ENCODE results near the gene RAB33A.

RAB33A gene

DNA sequence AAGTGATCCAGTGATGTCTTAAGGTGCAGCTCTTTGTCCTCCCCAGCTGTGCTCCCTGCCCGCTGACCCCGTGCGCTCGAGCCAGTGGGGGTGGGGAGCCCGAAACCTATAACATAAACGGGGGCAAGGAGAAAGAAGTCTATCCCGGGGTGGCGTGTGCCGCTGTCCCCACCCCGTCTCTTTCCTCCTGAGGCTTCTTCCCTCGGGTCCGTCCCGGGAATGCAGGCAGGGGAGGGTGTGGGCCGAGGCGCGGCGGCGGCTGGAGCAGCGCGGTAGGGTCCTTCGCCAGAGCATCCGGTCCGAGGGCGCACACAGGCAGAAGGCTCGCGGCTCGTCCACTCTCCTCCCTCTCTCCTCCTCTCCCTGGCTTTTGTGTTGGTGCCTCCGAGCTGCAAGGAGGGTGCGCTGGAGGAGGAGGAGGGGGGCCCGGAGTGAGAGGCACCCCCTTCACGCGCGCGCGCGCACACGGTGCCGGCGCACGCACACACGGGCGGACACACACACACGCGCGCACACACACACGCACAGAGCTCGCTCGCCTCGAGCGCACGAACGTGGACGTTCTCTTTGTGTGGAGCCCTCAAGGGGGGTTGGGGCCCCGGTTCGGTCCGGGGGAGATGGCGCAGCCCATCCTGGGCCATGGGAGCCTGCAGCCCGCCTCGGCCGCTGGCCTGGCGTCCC is at the start of gene RAB33A:
Gene RAB33A (plus strand): TSS at position 517 of the 681 bp plus-strand sequence. CDS start 101 bp downstream, at position 618.
- peak; percentile 34 for DNase-seq

DNA sequence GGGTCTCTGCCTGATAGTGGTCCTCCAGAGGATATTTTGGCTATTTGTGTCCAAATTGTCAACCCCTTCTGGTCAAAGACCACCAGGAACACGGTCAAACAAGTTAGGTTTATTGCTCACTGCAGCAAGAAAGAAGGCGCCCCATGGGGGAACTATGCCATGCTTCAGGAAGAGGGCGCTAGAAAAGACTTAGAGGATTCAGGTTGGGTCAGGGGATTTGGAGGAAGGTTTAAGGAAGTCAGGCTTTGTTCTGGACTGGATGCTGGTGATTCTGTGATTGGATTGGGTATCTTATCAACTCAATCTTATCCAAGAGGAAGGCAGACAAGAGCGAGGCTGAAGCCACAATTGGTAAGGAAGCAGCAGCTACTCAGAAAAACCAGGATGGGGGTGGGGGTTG is 47.2 kb upstream of the RAB33A start:
- no peak for DNase-seq

DNA sequence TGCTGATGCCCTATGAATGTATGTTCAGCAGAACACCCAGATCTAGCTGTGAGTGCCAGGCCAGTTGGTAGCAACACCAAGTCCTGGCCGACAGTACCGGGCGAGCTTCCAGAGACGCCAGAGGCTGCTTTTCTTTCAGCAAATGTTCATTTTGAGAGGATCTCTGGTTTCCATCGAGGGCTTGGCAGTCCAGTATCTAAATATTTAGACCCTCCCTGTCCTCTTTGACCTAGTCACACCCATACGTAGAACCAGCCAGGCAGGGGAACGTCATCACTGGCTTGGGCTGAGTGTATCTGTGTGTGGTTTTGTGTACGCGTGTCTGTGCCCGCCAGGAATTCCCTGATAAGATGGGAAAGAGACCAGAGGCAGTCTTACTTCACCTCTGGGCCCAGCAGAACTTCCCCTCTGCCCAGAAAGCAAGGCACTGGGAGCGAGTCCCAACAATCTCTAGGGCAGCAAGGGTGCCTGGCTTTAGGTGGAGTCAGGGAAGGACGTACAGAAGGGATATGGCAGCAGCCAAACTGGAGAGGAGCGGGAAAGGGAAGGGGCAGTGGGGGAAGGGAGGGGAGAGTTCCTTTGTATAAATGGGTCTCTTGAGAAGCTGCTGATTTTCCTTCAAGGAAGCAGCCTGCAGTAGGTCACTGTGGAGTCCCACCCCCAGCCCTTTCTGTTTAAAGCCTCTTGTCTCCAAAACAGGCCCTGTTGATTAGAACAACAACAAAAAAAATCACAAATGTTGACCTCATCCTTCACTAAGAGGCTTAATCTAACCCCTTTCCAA is 46.5 kb upstream of the RAB33A start:
- DNase-seq, result no peak

DNA sequence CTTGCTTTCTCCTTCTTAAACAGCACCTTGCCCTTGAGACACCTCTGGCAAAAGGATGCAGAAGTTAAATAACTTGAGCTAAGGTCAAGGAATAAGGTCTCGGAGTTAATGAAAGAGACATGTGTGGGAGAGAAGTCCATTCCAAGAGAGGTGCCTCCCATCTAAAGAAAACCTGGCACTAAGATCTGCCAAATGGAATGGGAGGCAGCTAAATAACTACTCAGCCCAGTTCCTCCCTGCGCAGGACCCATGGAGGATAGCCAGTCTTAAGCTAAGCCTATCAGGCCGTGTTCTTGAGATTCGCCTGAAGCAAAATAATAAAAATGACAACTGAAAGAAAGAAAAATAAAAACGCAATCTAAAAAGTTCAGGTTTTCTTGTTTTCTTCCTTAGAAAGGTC is 40.8 kb upstream of the RAB33A start:
- no peak for DNase-seq

DNA sequence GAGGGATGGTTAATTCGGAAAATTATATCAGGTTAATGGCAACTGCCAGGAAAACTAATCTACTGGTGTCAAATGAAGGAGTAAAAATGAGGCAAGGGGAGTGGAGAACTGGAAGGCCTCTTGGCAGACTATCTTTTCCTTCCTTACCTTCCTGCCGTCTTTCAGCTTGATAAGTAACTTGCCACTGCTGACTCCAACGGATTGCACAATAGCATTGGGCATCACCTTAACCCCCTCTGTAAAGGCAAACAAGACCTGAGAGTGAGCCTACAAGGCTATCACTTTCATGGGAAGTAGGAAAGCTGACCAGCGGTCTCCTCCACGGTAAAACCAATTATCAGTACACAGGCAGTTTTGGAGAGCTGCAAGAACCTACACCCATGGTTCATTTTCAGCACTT is 35.3 kb upstream of the RAB33A start:
- no peak for DNase-seq

DNA sequence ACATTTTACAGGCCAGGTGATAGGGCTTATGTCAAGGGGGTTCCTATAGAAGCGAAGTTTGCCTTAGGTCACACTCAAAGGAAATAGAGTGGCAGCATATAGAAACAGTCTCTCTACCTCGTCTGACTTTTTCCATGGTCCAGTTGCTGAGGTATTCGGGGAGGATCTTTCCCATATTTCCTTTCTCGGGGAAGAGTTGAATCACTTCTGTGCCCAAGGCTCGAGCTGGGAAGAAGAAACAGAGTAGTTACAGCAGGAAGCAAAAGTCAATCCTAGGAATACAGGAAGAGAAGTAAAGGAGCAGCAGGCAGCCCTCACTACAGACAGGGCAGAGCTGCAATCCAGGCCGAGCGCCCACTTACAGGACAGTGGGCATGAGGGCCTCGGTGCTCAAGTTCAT is 34.8 kb upstream of the RAB33A start:
- no peak for DNase-seq

DNA sequence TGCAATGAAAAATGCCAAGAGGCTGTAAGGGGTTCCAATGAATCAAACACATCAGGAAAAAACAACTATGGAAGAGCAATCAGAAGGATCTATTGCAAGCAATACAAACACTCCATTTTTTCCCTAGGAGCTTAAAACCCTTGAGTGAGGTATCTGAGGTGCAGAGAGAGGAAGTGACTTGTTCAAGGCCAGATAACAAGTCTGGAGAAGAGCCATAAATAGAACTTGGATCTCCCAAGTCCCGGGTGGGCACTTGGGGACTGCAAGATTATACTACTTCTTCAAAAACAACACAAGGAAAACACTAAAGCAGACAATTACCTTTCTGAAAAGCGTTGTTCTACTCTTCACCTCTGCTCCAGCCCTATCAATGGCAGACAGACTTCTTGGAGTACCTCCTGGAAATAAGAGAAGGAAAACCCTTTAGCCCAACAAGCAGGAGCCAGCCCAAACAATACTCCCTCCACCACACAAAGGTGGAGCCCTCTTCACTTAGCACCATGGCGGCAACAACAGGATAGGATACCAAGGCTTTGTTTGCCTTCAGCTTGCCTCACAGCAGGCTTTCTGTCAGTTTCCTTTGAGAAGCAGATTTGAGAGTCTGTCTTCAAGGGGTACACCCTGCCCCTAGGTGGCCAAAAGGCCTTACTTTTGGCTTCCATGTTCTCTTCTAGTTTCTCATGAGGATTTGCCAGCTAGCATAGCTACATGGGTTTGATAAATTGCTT is 32.1 kb upstream of the RAB33A start:
- DNase-seq, result no peak

DNA sequence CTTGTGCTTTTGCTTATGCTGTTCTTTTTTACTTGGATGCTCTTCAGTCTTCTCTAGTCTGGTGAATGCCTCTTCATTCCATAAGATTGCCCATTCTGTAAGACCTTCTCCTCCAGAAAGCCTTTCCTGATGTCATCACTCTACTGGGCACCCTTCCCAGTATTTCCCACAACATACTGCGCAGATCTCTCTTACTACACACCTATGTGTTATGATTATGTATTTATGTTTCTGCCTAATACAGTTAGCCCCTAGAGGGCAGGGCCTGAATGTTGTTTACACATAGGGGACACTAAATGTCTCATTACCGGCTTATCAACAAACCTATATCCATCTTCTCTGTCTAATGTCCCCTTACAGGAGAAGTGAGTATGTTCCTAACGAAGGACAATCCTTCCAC is 27.3 kb upstream of the RAB33A start:
- DNase-seq, result peak; percentile 37

DNA sequence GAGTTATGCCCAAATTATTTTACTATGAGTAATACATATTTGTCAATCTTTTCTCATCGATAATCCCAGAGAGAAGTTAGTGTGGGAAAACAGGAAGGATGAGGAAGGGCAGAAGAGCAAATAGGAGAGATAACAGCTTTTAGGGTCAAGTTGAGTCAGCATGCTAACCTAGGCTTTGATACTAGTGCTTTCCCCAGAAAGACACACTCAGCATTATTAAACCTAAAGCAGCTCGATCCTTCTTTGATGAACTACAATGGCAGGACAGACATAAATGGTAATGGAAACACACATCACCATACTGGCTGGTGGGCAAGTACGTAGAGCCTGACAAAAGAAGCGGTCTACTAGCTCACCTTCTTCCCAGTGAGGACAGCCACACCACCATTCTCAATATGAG is 26.6 kb upstream of the RAB33A start:
- DNase-seq, result peak; percentile 2

DNA sequence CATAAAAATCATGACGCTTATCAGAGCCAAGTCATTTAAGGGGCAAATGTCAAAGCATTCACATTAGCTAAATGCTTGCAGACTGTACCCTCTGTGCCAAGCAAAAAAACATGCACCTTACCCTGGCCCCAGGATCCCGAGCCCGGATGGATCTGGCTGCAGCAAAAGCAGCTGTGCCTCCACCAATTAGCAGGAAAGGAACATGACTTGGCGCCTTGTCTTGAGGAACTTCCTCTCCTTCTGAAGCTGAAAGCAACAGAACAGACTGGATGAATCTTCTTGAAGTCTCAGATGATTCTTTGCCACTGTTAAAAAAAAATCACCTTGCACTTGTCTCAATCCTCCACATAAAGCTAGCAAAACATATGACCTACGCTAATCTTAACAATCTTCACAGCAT is 24.1 kb upstream of the RAB33A start:
- no peak for DNase-seq

DNA sequence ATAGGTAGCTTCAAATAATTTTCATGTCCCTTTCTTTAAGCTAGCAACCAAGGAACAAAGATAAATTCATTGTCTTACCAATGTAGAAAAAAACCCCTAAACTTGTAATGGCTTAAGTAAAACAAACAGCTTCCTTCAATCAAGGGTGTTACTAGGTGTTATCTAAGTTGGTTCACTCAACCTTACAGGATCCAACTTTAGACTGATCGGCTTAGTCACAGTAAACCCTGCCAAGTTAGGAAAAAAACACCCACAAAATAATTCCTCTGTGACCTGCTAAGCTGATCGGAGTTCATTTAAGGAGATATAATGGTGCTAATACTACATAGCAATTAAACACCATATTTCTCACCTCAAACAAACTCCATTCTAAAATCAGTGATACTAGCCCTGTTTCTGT is 16.2 kb upstream of the RAB33A start:
- no peak for DNase-seq

DNA sequence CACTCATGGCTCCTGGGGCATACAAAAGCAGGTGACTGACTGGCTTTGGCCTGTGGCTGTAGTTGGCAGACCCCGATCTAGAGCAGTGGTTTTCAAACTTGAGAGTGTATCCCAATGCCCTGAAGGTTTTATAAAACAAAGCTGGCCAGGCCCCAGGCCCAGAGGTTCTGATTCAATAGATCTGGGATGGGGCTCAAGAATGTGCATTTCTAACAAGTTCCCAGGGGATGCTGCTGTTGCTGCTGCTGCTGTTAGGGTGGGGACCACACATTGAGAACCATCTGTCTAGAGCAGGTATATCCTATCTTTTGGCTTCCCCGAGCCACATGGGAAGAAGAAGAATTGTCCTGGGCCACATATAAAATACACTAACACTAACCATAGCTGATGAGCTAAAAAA is 13.5 kb upstream of the RAB33A start:
- DNase-seq, result no peak

DNA sequence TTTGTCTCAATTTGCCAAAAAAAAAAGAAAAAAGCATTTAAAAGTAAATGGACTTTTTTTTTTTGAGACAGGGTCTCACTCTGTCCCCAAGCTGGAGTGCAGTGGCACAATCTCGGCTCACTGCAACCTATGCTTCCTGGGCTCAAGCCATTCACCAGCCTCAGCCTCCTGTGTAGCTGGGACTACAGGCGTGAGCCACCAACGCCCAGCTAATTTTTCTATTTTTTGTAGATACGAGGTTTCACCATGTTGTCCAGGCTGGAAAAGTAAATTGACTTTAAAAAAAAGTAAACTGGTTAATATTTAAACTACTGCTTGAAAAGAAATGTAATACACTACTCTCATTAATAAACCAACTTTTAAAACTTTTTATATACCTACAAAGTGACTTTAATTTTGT is 12.0 kb upstream of the RAB33A start:
- no peak for DNase-seq

DNA sequence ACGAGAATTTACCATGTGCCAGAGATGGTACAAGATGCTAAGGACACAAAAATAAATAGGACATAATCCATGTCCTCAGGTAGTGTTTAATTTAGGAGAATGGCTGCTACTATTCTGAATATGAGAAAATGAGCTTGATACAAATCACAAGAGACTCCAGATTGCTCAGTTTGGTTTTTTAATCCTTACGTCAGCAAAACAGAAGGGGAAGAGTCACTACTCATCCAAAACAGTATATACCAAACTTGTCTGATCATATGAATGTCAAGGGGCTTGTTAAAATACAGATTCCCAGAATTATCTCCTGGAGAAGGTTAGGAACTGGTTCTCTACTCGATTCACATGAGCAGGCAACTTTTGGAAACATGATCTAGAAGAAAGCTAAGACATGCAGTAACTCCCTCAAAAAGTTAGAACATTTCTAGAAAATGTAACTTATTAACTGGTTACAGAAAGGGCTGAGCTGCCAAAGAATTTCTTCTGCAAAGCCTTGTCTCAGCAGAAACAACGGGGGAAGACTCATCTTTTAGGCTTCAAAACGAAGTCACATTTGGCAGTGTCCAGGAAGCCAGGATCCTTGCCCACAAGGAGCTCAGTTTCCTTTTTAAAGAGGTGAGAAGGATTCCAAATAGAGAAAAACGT is 9.5 kb upstream of the RAB33A start:
- DNase-seq, result no peak

DNA sequence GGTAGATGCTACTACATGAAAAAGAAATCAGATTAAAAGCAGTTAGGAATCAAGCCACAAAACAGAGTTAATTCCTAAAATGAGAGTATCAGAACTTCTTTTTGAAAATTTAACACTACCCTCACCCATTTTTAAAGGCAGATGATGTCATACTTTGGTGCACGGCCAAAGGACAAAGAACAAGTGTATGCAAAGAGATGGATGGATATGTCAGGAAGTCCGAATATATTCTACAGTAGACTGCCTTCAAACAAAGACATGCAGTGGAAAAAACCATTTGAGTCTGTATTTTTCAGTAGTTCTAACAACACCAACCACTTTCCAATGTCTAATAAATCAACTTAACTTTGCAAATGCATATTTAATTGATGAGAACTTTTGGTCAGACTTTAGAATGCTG is 8.4 kb upstream of the RAB33A start:
- DNase-seq, result no peak

DNA sequence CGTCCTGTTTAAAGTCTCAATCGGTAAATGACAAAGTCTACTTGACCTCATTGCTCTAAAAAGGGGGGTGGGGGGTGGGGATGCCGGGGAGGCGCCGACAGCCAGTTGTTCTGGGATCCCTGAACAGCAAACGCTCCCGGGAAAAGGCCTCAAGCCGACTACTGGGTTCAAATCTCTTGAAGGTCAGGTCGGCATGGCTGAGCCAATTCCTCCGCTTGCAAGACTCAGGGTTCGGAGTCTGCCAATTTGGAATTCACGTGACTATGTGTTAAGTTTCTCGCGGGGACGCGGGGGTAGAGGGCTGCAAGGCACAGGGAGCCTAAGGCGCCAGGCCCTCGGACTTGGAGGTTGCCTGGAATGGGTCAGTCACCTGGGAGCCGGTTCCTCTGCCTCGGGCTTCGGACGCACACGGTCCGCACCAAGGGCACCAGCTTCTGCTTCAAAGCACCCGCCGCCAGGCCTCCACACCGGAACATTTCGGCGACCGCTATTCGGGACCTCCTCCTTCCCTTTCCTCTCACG is 6.5 kb upstream of the RAB33A start:
- DNase-seq, result no peak

DNA sequence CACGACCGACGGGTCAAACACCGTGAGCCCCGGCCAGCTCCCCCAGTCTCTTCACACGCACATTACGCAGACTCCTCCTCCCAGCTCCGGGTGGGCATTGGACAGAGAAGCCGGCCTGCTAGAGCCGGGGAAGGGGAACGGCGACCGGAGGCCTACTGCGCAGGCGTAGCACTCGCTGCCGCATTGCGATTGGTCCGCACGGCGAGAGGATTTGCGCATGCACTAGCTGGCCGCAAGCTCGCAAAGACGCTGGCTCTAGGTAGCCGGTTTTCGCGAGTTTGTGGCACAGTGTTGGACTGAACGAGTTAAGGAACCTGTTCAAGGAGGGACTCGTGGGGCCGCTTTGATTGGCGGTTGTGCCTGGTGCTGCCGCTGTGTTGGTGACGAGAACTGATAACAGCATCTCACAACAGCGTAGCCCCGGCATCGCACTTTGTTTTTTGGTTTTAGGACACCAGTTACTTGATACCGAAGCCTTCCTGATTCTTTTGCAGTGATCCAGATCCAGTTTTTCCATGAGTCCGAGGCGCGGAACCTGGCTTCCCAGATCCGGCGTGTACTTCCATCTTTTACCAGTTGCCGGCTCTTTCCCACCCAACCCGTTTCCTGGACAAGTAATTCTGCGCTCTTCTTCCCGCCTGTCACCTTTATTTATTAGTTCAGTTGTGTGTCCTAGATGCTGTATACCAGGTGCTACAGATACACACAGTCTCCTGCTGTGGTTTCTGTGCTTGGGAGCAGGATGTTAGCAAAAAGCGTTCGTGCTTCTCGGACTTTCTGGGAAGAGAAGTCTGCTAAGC is 5.9 kb upstream of the RAB33A start, which contains the start of gene AIFM1:
Gene AIFM1 (minus strand): TSS at position 139 of the 800 bp plus-strand sequence. CDS start 185 bp downstream, outside the sequence.
- peak; percentile 92 for DNase-seq

DNA sequence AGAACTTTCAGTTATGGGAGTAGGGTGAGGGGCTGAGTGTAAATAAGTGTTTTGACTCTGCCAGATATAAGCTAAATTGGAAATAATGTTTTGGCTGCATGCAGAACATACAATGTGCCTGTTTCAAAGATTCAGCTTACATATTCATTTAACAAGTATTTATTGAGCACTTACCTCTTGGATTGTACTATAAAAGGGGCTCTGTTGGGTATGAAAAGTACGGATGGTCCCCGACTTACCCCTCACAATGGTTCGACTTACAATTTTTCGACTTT is 5.3 kb upstream of the RAB33A start:
- no peak for DNase-seq

DNA sequence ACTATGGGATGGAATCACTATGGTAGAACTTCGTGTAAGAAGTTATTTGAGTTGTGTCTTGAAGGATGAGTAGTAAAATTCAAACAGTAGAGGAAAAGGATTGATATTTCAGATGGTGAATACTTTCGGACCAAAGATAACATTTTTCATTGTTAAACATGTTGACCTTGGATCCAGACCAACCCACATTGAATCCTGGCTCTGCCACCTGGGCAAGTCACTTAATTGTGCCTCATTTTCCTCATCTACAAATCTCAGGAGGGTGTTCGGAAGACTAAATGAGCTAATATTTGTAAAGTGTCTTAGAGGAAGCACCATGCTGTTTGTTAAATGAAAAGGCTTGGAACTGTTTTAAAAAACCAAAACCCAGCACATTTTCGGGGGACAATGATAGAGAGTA is 4.7 kb upstream of the RAB33A start:
- no peak for DNase-seq

DNA sequence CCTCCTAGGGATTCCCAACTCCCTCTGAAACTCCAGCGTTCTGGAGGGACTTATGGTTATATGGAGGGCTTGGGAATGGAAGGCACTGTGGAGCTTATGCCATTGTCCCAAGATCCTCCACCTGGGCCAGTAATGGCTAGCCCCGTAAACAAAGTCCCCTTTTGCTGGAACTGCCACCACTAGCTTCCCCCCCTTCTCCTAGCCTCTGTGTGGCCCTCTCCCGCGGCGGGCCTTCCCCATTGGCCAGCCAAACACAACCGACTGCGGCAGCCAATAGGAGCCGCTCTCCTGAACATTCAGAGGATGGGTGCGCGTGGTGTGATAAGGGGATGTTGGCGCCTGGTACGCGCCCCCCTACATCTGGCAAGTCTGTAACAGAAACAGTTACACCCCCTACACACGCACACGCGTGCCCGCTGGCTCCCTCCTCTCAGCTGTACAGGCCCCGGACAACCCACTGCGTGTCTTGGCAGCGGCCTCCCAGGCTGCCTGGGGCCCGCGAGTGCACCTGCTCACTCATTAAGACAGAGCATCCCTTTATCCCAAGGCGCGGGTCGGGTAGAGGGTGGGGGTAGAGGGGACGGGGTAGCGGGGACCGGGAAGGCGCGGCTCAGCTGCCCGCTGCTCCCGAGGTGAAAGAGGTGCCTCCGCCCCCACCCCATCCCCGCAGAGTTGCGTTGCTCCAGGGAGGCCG is 863 bp upstream of the RAB33A start:
- DNase-seq, result peak; percentile 47

DNA sequence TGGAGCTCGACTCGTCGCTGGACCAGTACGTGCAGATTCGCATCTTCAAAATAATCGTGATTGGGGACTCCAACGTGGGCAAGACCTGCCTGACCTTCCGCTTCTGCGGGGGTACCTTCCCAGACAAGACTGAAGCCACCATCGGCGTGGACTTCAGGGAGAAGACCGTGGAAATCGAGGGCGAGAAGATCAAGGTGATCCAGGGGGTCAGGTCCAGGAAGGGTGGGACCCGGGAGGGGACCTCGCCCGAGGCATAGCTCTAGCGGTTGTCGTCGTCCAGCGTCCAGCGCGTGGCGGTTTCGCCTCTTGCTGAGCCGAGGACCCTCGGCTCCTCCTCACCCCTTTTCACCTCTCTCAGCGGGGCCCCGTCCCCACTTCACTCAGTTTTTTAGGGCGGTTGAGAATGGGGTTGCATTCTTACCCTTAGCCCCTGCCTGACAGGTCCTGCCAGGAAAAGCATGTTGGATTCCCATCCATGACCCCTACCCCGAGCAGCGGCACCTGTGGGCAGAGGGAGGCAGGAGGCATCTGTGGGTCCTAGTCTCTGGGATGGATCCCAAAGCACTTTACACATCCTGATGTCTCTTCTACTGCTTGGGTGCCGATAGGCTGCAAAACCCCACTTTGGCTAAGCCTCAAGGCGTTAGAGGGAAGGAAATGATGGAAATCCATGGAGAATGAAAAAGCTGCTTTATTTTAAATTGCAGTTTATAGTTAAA is 524 bp downstream of the RAB33A start:
- DNase-seq, result no peak
